22Rv1 (cell line): Measurements from ENCODE around the gene SDHB.

Experiments
- CTCF ChIP-seq: fragments of 450-650 bp; IDR thresholded peaks from 2 replicates; pipeline ENCODE4 v1.5.1; 2017; ENCODE audit warnings: mild to moderate bottlenecking
- ZFX ChIP-seq: fragments of 450-650 bp; IDR thresholded peaks from 2 replicates; pipeline ENCODE4 v1.6.1; 2017; ENCODE audit warnings: antibody characterized with exemption, borderline replicate concordance

GRCh38 chr1:17082761-17083160 is 28.9 kb upstream of the SDHB start:
- TF ChIP-seq CTCF (no peak), ZFX (no peak)
